Measurements from ENCODE around the gene NRIP1. TPM values are rescaled to one million over a fixed set of nuclear protein-coding genes. Genes with fewer than 3 reads are reported as not detected.
"Not testable (repeated sequence)": the region's sequence is repeated elsewhere in the genome, so short reads cannot be mapped to it uniquely, and the experiment has no call there.

The NRIP1 gene
- total RNA-seq, 2 donors from 2014 or later, result 11.9 to 30.9 TPM

- Histone ChIP-seq H3K27me3 (replicated peaks; ENCODE audit: insufficient read depth) (no peaks in the 10 kb centered on the region), H3K27ac (no peak overlapping the region), H3K36me3 (no peaks in the 10 kb centered on the region), H3K4me3 (no peak overlapping the region), H3K4me1 (ENCODE audit: control insufficient read depth in 1 of 2, low read depth in 2 of 2) (no peaks in the 10 kb centered on the region), H3K9me3 (no peaks in the 10 kb centered on the region)
- TF ChIP-seq CTCF (IDR thresholded peaks at IDR 0.05), result no peak
- DNase-seq (ENCODE audit: low spot score) (no peak), ATAC-seq (ENCODE audit: insufficient number of reproducible peaks, low FRiP score, low read depth) (no peak)
These were observed 115.2 kb downstream of the NRIP1 start for GRCh38 chr21:14949603-14950002.

- no peak for TF ChIP-seq CTCF (IDR thresholded peaks at IDR 0.05)
- Histone ChIP-seq H3K36me3 (no peaks in the 10 kb centered on the region), H3K27ac (no peak overlapping the region), H3K4me1 (ENCODE audit: control insufficient read depth in 1 of 2, low read depth in 2 of 2) (no peaks in the 10 kb centered on the region), H3K4me3 (no peak overlapping the region), H3K27me3 (replicated peaks; ENCODE audit: insufficient read depth) (no peaks in the 10 kb centered on the region), H3K9me3 (no peaks in the 10 kb centered on the region)
- ATAC-seq (ENCODE audit: insufficient number of reproducible peaks, low FRiP score, low read depth) (no peak), DNase-seq (ENCODE audit: low spot score) (no peak)
These were observed 117.1 kb downstream of the NRIP1 start for GRCh38 chr21:14947613-14948160.

GRCh38 chr21:14945176-14945575, 119.6 kb downstream of the NRIP1 start:
- no peak for DNase-seq (ENCODE audit: low spot score)
- H3K4me1 ChIP-seq (ENCODE audit: control insufficient read depth in 1 of 2, low read depth in 2 of 2), result no peaks in the 10 kb centered on the region
- H3K27ac ChIP-seq, result no peak overlapping the region
- no peaks in the 10 kb centered on the region for H3K27me3 ChIP-seq (replicated peaks; ENCODE audit: insufficient read depth)
- no peak for TF ChIP-seq CTCF (IDR thresholded peaks at IDR 0.05)
- ATAC-seq (ENCODE audit: insufficient number of reproducible peaks, low FRiP score, low read depth), result no peak
- H3K9me3 ChIP-seq, result no peaks in the 10 kb centered on the region
- H3K36me3 ChIP-seq, result no peaks in the 10 kb centered on the region
- H3K4me3 ChIP-seq, result no peak overlapping the region

- Histone ChIP-seq H3K9me3 (peaks cover 7% of the 10 kb centered on the region), H3K36me3 (no peaks in the 10 kb centered on the region), H3K4me1 (ENCODE audit: control insufficient read depth in 1 of 2, low read depth in 2 of 2) (no peaks in the 10 kb centered on the region), H3K27ac (no peak overlapping the region), H3K4me3 (no peak overlapping the region), H3K27me3 (replicated peaks; ENCODE audit: insufficient read depth) (no peaks in the 10 kb centered on the region)
- no peak for TF ChIP-seq CTCF (IDR thresholded peaks at IDR 0.05)
- ATAC-seq (ENCODE audit: insufficient number of reproducible peaks, low FRiP score, low read depth), result no peak
- DNase-seq (ENCODE audit: low spot score), result no peak
These were observed 121.2 kb downstream of the NRIP1 start for GRCh38 chr21:14943616-14944015.

GRCh38 chr21:14942801-14943490, 121.9 kb downstream of the NRIP1 start:
- ATAC-seq (ENCODE audit: insufficient number of reproducible peaks, low FRiP score, low read depth), result no peak

GRCh38 chr21:14927324-14927723, 137.5 kb downstream of the NRIP1 start:
- not testable (repeated sequence) for H3K36me3 ChIP-seq; H3K4me3 ChIP-seq; H3K27me3 ChIP-seq (replicated peaks; ENCODE audit: insufficient read depth); ATAC-seq (ENCODE audit: insufficient number of reproducible peaks, low FRiP score, low read depth); DNase-seq (ENCODE audit: low spot score); H3K27ac ChIP-seq; H3K4me1 ChIP-seq (ENCODE audit: control insufficient read depth in 1 of 2, low read depth in 2 of 2); H3K9me3 ChIP-seq

More at GRCh38 chr21:14942801-14943490, 121.9 kb downstream of the NRIP1 start:
- H3K36me3 ChIP-seq, result no peaks in the 10 kb centered on the region
- no peak for TF ChIP-seq CTCF (IDR thresholded peaks at IDR 0.05)
- H3K4me1 ChIP-seq (ENCODE audit: control insufficient read depth in 1 of 2, low read depth in 2 of 2), result no peaks in the 10 kb centered on the region
- H3K27me3 ChIP-seq (replicated peaks; ENCODE audit: insufficient read depth), result no peaks in the 10 kb centered on the region
- H3K4me3 ChIP-seq, result no peak overlapping the region
- H3K27ac ChIP-seq, result no peak overlapping the region
- no peak for DNase-seq (ENCODE audit: low spot score)
- peaks cover 7% of the 10 kb centered on the region for H3K9me3 ChIP-seq
